ENCODE measurements around the gene CSNK1A1.
"Not testable (repeated sequence)": the region's sequence is repeated elsewhere in the genome, so short reads cannot be mapped to it uniquely, and the experiment has no call there.

CSNK1A1 gene

DNA sequence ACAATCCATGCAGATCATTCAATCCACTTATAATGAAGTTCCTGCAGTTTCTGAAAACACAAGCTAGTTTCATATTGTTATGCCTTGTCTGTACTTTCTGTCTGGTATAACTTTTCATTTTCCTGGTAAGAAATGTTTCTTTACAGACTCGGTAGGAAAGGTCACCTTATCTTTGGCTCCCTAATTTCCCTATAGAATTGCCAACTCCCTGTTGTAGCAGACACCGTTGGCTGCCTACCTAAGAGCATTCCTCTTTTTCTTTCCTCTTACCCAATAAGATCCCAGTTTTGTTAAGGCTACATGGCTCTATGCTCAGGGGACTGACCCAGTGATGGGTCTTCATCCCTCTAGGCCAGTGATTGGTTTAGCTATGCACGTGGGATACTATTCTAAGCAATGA lies 23.9 kb upstream of the CSNK1A1 start:
- DNase-seq, result no peak

DNA sequence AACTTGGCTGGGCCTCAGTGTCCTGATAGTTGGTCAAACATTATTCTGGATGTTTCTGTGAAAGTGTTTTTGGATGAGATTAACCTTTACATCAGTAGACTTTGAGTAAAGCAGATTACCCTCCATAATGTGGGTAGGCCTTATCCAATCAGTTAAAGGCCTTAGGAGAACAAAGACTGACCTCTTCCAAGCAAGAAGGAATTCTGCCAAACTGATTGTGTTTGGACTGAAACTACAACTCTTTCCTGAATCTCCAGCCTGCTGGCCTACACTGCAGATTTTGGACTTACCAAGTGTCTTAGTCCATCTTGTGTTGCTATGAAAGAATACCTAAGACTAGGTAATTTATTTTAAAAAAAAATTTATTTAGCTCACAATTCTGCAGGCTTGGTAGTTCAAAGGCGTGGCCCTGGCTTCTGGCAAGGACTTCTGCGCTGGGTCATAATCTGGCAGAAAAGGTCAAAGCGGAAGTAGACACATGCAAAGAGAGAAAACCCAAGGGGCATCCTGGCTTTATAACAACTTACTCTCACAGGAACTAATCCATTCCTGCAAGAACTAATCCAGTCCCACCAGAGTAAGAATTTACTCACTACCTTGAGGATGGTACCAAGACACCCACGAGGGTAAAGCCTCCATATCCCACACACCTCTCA lies 21.5 kb upstream of the CSNK1A1 start:
- DNase-seq, result no peak

DNA sequence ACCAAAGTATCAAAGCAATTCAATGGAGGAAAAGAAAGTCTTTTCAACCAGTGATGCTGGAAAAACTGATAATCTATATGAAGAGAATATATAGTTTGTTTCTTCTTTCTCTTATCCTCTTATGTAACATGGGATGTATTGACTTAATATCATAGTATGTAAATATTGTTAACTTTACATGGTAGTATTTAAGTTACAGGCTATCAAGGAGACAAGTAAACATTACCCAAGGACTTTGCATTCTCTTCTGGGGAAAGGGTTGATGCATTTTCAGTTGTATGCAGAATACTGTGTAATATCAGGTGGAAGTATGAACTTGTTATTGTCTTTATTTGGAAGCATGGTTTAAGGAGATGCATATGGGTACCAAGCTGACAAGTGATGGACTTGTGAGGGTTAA lies 20.9 kb upstream of the CSNK1A1 start:
- DNase-seq, result no peak

DNA sequence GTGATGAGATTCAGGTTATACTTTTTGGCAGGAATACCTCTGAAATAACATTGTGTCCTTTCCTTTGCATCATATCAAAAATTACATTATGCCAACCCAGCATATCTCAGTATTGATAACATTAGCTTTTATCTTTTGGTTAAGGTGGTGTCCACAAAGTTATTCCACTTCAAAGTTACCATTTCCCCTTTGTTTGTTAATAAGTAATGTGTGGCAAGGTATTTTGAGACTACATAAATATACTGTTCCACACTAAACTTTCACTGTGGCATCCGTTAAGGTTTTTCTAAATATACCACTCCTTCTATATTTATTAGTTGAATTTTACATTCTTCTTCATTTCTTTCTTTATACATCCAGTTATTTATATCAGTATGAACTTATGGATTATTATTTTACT lies 16.0 kb upstream of the CSNK1A1 start:
- no peak for DNase-seq

DNA sequence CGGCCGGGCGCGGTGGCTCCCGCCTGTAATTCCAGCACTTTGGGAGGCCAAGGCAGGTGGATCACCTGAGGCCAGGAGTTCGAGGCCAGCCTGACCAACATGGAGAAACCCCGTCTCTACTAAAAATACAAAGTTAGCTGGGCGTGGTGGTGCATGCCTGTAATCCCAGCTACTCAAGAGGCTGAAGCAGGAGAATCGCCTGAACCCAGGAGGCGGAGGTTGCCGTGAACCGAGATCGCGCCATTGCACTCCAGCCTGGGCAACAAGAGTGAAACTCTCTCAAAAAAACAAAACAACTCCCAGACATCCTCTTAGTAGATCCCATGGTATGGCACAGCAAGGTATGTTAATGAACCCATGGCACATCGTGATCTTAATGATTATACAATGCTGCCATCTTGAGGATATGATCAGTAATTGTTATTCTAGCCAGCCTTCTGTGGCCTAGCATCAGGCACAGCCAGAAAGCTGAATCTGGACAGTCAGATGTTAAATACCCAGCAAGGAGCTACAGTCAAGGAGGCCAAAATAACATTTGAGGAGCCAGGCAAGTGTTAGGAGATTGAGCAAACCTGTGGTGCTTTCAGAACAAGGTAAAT lies 13.4 kb upstream of the CSNK1A1 start:
- peak in 16 of 58 donors; percentile 2 to 71 (median 16) for DNase-seq

DNA sequence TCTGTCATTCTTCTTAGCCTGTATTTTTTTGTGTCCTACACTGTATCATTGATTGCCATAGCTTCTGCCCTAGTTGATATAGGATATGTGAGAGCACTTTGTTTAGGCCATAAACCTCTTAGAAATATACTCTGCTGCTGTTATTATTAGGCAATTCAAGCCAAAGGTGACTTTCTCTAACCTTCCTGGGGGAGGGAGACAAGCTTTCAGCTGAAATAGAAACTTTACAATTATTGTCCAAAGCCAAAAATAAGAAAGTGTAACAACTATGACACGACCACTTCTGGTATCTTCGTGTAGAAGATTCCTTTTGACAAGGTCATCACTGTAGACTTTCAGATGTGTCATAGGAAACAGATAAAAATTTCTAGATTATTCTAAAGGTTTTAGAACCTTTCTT lies 12.2 kb upstream of the CSNK1A1 start:
- DNase-seq, result no peak

DNA sequence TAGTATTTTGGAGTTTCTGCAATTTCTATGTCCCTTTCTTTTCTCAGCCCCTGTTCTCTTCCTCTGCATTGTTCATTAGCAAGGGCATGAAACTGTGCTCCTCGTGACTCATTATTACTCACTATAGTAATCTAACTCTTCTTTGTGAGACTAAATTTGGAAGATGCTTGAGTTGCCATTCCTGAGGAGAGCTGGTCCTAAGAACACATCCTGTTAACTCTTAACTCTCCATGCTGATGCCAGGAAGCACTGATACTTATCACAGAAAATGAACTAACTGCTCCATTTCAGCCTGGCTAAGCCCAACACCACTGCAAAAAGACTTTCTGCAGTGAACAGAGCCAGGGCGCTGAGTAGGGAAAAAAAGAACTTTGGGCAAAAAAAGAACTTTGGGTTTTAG lies 10.6 kb upstream of the CSNK1A1 start:
- DNase-seq, result no peak

DNA sequence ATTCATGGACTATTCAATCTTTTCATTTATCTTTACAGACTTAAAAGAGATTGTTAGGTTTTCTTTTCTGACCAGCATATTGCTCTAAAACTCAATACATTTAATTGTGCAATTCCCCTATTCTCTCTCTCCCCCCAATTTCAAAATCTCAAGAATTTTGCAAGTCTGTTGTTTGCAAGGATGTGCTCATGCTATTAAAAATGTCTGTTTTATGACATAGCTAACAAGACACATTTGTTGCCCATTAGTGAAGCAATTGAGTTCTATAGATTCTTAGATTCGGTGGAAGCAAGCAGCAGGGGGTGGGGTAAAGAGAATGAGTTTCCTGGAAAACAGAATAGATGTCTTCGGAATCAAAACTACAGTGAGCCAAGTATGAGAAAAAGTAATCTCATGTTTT lies 8.5 kb upstream of the CSNK1A1 start:
- no peak for DNase-seq

DNA sequence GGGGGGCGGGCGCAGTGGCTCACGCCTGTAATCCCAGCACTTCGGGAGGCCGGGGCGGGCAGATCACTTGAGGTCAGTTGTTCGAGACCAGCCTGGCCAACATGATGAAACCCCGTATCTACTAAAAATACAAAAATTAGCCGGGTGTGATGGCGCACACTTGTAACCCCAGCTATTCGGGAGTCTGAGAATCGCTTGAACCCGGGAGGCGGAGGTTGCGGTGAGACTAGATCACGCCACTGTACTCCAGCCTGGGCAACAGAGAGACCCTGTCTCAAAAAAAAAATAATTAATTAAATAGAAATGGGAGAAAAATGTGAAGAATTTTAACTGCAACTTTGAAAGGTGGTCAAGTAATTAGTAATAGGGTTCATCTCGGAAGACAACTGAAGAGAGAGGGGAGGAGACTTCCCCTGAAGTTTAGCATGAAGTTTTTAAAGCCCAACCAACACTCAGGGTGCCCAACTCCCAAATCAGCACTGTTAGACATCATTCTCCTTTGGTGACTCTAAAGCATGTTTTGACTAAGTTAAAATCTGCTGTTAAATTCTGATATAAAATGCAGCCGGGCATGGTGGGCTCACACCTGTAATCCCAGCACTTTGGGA lies 1.4 kb upstream of the CSNK1A1 start:
- no peak for DNase-seq

DNA sequence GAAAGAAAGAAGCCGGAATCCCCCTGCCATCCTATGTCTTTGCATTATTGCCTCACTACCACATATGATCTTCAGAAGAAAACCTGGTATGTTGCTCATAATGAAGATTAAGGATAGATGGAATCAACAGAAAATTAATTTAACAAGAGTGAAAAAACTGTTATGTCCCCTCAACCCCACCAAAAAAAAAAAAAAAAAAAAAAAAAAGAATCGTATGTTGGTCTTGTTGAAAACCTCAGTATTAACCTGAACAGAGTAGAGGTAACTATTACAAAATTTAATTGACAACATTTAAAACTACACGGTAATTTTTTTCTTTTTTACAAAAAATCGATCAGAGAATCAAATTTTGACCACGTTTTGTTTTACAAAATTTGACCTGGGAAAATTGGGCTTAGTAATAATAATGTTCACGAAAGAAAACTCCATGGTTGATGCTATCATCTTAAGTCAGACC lies 827 bp upstream of the CSNK1A1 start:
- no peak for DNase-seq

DNA sequence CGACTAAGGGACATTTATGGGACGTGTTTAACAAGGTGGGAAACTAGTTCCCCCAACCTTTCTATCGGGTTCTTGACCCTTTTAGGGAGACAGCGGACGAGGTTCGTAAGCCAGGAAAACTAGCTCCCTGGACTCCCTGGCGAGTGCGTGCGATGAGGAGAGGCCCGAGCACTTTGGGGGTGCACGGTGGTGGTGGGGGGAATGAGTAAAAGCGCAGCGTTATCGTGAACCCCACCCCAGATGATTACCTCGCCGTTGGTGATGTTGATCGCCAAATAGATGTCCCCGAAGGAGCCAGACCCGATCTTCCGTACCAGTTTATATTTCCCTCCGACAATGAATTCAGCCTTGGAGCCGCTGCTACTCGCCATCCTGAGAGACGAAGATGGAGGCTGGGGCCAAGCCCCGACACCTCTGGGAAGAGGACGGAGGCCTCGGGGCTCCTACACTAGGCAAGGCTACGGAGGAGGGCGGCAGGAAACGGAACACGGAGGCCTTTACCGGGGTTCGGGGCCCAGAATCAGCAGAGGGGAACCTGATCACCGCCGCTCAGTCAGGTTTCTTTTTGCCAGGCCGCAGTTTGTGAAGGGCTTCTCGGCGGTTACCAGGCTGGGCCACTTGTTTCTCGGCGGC lies 529 bp downstream of the CSNK1A1 start:
- peak in 7 of 58 donors; percentile 32 to 64 (median 45) for DNase-seq

DNA sequence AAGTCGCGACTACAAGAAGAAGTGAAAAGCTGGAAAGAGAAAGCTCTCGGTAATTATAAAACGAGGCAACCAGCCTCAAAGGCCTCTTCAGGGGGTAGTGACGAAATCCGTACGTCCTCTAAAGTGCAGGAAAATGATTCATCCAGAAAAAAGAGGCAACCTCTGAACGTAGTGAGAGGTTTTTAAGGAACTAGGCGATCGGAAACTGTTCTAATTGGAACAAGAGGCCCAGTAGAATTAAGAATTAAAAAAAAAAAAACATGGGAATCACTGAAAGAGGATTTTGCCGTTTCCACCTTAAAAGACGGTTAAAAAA lies 1.0 kb downstream of the CSNK1A1 start:
- no peak for DNase-seq

DNA sequence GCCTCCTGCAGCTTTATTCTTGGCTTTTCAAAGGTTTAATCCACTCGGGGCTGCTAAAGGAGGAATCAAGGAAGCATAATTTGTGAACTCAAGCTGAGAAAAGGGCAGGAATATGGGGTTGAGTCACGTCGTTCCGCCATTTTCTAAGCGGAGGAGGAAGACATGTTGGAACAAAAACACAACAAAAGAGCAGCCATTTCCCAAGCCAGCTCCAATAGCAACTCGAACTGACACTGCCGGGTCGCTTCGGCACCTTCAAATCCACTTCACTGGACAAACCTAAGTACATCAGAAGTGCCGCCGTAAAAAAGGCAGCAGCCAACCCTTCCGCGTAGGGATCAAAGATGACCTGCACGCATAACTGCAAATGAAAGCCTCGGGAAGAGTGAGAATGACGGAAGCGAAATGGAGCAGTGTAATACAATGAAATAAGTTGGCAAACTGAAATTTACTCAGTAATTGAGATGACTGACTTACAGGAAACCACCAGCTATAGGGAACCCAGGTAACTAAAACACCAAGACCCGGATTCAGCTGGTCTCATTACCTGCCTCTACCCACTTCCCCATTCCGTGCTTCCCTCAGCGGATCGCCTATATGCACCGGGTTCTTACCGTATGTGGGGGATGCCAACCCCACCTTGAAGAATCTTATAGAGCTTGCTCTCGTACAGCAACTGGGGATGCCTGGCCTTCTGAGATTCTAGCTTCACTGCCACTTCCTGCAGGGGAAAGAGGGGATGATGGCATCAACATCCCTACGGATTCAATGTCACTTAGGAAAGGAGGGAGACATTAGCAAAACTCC lies 1.6 kb downstream of the CSNK1A1 start:
- peak in 29 of 58 donors; percentile 2 to 47 (median 27) for DNase-seq

DNA sequence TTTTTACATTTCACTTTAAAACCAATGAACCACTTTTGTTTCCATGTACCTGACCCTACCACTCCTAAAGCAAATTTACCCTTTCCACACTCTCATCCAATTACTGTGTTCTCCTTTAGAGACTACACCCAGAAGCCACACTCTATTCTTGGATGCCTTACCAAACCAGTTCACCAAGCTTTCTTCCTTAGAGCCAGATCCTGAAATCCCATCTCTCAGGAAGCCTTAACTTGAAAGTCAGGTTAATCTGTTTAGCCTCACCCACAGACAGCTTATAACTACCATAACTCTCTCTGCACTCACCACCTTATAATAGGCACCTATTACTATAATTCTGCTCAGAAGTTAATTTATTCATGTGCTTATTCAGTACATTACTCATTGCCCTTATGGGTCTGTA lies 4.3 kb downstream of the CSNK1A1 start:
- no peak for DNase-seq

DNA sequence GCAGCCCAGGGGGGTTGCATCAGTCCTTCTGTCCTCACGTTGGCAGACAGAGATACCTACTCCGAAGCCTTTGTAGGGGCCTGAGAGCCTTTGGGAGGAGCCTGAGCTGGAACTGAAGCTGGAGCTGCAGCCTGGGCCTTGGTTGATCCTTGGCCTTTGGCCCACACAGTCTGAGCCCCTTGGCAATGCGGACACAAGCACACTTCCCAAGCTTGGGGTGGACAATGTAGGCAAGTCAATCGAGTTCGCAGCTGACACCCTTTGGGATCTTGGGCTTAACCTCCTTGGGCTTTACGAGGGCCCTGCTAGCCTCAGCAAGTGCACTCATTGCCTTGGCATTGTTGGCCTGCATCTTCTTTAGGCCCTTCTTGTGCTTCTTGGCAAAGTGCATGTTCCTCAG lies 5.9 kb downstream of the CSNK1A1 start:
- DNase-seq, result no peak

DNA sequence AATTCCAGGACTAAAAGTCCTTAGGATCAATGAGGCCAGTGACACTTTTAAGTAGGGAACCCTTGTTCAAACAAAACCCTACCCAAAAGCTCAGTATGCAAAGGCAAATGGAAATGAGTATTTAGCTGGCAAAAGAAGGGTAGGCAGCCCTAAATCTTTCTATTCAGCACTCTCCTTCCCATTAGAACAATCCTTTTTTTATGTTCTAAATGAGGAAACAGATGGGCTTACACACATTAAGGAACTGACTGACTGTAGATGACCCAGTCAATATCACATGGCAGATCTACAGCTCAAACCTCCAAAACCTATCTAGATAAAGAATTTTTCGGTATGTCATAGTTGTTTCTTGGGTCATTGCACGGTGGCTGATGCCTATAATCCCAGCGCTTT lies 7.2 kb downstream of the CSNK1A1 start:
- no peak for DNase-seq

DNA sequence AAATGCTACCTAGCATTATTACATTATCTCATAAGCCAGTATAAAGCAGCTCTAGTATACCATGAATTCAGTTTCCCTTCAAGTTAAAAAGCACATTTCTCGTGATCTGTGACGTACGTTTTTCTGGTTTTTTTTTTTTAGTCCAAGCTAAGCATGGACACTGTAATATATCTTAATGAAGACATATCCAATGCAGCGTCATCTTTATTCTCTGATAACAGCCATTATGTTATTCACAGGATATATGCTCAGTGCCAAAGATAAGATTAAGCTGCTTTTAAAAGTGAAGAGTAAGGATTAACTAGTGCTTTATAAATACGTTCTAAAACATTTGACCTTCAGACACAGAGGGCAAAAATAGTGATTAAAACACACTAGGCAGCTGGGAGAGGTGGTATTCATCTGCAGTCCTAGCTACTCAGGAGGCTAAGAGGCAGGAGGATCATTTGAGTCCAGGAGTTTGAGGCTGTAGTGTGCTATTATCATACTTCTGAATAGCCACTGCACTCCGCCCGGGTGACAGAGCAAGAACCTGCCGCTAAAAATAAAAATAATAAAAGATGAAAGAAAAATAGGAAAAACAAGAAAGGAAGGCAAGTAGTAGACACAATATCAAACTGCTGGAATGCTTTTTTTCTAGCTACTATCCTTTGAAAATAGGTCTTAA lies 7.7 kb downstream of the CSNK1A1 start:
- no peak for DNase-seq

DNA sequence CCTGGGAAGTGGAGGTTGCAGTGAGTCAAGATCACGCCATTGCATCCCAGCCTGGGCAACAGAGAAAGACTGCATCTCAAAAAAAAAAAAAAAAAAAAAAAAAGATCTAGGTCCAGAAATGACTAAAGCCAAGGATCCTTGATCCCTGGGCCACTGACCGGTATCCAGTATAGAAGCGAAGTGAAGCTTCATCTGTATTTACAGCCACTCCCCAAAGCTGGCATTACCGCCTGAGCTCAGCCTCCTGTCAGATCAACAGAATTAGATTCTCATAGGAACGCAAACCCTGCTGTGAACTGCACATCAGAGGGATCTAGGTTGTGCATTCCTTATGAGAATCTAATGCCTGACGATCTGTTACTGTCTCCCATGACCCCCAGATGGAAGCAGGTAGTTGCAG lies 9.3 kb downstream of the CSNK1A1 start:
- DNase-seq, result no peak

DNA sequence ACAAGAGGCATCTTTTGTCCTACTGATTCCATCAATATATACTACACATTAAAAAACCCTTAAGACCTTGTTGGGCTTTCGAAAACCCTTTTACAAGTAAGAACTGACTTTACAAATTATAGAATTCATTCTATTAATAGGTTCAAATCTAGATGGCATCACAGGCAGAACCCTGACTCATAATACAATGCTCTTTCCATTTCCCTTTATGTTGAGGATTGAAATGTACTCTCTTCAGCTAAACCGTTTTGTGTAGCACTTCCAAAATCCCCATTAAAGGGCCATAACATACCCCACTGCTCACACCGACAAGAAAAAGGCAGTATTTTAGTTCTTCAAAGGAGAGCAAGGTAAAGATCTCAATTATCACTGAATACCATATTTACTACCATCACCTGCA lies 11.2 kb downstream of the CSNK1A1 start:
- no peak for DNase-seq

DNA sequence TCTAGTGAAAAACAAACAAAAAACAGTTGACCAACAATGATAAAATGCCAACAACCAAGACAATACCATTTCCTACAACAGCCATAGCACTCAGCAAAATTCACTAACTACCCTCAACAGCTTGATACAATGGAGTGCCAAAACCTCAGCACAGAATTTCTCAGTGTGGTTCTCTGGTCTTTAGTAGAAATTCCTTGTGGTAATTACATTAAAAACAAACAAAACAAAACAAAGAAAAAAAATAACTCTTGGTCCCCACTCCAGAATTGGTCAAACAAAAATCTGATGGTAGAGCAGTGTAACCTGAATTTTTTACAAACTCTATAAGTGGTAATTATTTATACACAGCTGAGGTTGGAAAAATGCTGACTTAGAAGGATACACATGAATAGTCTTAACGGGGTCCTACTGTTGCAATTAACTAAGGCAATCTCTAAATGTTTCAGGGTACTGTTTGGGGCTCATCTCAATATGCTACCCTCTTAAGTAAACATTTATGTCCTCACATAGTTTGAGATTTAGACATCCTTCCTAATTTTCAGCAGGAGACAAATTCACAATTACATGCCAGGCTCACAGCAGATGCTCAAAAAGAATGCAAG lies 13.8 kb downstream of the CSNK1A1 start:
- no peak for DNase-seq

DNA sequence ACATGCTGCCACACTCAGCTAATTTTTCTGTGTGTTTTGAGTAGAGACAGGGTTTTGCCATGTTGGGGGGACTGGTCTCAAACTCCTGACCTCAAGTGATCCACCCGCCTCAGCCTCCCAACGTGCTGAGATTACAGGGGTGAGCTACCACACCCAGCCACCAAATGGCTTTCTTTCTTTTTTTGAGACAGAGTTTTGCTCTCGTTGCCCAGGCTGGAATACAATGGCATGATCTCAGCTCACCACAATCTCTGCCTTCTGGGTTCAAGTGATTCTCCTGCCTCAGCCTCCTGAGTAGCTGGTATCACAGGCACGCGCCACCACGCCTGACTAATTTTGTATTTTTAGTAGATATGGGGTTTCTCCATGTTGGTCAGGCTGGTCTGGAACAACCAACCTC lies 15.5 kb downstream of the CSNK1A1 start:
- DNase-seq, result not testable (repeated sequence)
